IPS-18c (cell line): Measurements from ENCODE around the gene FARP1.

Experiments
- H3K4me3 ChIP-seq: 2 replicates; pipeline ENCODE4 v1.7.0; 2013; ENCODE audit warnings: low read depth, mild to moderate bottlenecking, low read length, moderate library complexity; ENCODE audit not compliant: insufficient read depth
- H3K9me3 ChIP-seq: one replicate; pipeline ENCODE4 v1.6.1; 2013; ENCODE audit warnings: mild to moderate bottlenecking, low read length, moderate library complexity; ENCODE audit not compliant: control insufficient read depth, insufficient read depth

FARP1 gene

GRCh38 chr13:98142380-98143156, at the start of gene FARP1:
TSS of gene FARP1 (plus strand) at chr13:98143094. CDS start at chr13:98213243, 70,149 bp downstream.
- H3K4me3 ChIP-seq, result peak within 1 kb of the TSS; percentile 76
- H3K9me3 ChIP-seq, result peaks cover 2% of the 10 kb centered on the region

- H3K4me3 ChIP-seq, result no peak overlapping the region
- H3K9me3 ChIP-seq, result peaks cover 4% of the 10 kb centered on the region
Measured at GRCh38 chr13:98094678-98095266, 48.1 kb upstream of the FARP1 start.

- no peak overlapping the region for H3K4me3 ChIP-seq
- peaks cover 4% of the 10 kb centered on the region for H3K9me3 ChIP-seq
Measured at GRCh38 chr13:98096059-98096458, 46.8 kb upstream of the FARP1 start.

- Histone ChIP-seq H3K9me3 (peaks cover 1% of the 10 kb centered on the region), H3K4me3 (no peak overlapping the region)
Measured at GRCh38 chr13:98097749-98098148, 45.1 kb upstream of the FARP1 start.

GRCh38 chr13:98098516-98098915, 44.4 kb upstream of the FARP1 start:
- Histone ChIP-seq H3K4me3 (no peak overlapping the region), H3K9me3 (no peaks in the 10 kb centered on the region)

GRCh38 chr13:98099627-98100026, 43.3 kb upstream of the FARP1 start:
- no peak overlapping the region for H3K4me3 ChIP-seq
- no peaks in the 10 kb centered on the region for H3K9me3 ChIP-seq

GRCh38 chr13:98100481-98100880, 42.4 kb upstream of the FARP1 start:
- no peak overlapping the region for H3K4me3 ChIP-seq
- H3K9me3 ChIP-seq, result no peaks in the 10 kb centered on the region

GRCh38 chr13:98103531-98103930, 39.4 kb upstream of the FARP1 start:
- Histone ChIP-seq H3K4me3 (no peak overlapping the region), H3K9me3 (peaks cover 2% of the 10 kb centered on the region)

- H3K4me3 ChIP-seq, result no peak overlapping the region
Measured at GRCh38 chr13:98103942-98104880, 38.7 kb upstream of the FARP1 start.

GRCh38 chr13:98105929-98106336, 37.0 kb upstream of the FARP1 start:
- Histone ChIP-seq H3K9me3 (peaks cover 2% of the 10 kb centered on the region), H3K4me3 (no peak overlapping the region)

More at GRCh38 chr13:98103942-98104880, 38.7 kb upstream of the FARP1 start:
- peaks cover 2% of the 10 kb centered on the region for H3K9me3 ChIP-seq

- Histone ChIP-seq H3K9me3 (peaks cover 2% of the 10 kb centered on the region), H3K4me3 (no peak overlapping the region)
Measured at GRCh38 chr13:98108341-98108740, 34.6 kb upstream of the FARP1 start.

GRCh38 chr13:98109226-98109853, 33.6 kb upstream of the FARP1 start:
- Histone ChIP-seq H3K4me3 (no peak overlapping the region), H3K9me3 (peaks cover 2% of the 10 kb centered on the region)

GRCh38 chr13:98110749-98111148, 32.1 kb upstream of the FARP1 start:
- H3K9me3 ChIP-seq, result peaks cover 2% of the 10 kb centered on the region
- no peak overlapping the region for H3K4me3 ChIP-seq

GRCh38 chr13:98111168-98112098, 31.5 kb upstream of the FARP1 start:
- Histone ChIP-seq H3K9me3 (peaks cover 2% of the 10 kb centered on the region), H3K4me3 (no peak overlapping the region)

- Histone ChIP-seq H3K9me3 (no peaks in the 10 kb centered on the region), H3K4me3 (no peak overlapping the region)
Measured at GRCh38 chr13:98112456-98112855, 30.4 kb upstream of the FARP1 start.

- Histone ChIP-seq H3K9me3 (no peaks in the 10 kb centered on the region), H3K4me3 (no peak overlapping the region)
Measured at GRCh38 chr13:98118865-98119264, 24.0 kb upstream of the FARP1 start.
